Raji (cell line): ENCODE measurements around the gene KIAA1671.

ENCODE experiments used
- POLR2A ChIP-seq: IDR thresholded peaks from 2 replicates; pipeline ENCODE4 v1.6.1; 2011; ENCODE audit warnings: low read depth, low read length, control low read depth; ENCODE audit not compliant: insufficient read depth

The KIAA1671 gene

DNA sequence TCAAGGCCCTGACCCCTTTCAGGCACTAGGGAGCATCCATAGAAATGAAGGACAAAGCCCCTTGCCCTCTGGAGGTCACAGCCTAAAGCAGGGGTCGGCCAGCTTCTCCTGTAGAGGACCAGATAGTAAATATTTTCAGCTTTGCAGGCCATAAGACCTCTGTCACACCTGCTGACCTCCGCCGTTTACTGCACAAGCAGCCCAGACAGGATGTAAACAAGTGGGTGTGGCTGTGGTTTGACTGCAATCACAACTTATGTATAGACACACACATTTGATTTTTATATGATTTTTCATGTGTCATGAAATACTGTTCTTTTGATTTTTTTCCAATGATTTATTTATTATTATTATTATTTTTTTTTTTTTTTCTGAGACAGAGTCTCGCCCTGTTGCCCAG is 34.3 kb downstream of the KIAA1671 start:
- no peak for TF ChIP-seq POLR2A

DNA sequence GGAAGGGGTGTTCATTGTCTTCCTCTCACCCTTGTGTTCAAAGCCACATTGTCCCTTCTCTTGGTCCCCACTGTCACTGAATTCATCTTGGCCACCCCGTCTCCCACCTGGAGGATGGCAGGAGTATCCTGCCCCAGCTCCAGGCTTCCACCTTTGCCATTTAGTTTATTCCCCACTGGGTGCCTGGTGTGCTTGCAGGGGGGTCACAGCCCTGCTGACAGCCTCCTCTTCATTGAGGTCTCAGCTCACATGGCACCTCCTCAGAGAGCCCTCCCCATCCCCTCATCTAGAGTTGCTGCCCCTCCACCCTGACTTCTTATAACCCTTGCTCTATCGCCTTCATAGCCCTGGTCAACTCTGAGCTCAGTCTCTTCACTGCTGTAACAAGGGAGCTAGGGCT is 36.6 kb downstream of the KIAA1671 start:
- TF ChIP-seq POLR2A, result no peak

DNA sequence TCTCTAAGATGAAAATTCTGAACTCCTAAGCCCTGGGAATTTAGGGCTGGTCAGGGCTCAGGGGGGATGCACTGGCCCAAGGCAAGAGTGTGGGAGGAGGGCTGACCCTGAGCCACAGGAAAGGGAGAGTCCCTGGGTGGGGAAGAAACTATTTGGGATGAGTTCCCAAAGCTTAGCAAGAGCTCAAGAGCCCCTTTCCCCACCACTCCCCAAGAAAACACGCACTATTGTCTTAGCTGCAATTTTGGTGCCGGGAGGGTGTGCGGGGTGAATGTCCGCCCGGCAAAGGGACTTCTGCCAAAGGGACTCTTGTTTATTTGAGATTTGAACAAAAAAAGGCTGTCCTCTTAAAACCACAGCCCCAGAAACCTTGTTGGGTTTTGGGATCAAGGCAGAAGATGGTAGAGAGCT is 37.0 kb downstream of the KIAA1671 start:
- TF ChIP-seq POLR2A, result no peak

DNA sequence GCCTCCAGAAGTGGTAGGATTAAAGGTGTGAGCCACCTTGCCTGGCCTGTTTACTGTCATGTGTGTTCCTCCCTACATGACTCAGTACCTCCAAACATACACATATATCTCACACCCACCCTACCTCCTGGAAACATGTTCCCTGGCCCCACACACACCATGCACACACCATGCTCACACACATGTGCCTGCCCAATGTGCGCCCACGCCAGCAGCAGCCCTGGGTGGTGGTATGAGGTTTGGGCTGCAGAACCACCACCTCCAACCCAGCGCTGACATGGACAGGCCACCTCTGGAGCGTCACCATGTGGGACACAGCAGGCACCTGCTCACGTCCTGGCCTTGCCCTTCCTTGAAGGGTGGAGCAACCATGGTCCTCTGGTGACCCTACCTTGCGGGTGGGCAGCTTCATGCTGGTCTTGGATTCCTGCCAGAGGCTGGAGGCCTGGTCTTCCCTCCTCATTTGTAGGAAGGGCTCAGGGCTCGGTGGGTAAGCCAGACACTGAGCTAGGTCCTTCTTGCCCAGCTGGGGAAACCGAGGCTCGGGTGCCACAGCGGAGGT is 37.9 kb downstream of the KIAA1671 start:
- TF ChIP-seq POLR2A, result no peak

DNA sequence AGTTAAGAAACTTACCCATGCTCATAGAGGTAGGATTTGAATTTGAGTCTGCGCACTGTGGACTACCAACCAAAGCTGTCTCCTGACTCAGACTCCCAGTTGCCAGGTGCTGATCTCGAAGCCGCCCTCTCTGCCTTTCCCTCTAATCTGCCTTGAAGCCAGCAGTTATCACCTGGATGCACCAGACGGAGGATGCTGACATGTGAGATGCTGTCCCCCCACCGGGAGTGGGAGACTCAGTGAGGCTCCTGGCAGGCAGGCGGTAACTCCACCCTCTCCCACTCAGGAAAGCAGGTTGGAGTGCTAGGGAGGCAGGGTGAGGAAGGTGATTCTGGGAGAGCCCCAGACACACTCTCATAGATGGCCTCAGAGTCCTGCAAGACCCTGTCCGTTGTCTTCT is 40.4 kb downstream of the KIAA1671 start:
- TF ChIP-seq POLR2A, result no peak

DNA sequence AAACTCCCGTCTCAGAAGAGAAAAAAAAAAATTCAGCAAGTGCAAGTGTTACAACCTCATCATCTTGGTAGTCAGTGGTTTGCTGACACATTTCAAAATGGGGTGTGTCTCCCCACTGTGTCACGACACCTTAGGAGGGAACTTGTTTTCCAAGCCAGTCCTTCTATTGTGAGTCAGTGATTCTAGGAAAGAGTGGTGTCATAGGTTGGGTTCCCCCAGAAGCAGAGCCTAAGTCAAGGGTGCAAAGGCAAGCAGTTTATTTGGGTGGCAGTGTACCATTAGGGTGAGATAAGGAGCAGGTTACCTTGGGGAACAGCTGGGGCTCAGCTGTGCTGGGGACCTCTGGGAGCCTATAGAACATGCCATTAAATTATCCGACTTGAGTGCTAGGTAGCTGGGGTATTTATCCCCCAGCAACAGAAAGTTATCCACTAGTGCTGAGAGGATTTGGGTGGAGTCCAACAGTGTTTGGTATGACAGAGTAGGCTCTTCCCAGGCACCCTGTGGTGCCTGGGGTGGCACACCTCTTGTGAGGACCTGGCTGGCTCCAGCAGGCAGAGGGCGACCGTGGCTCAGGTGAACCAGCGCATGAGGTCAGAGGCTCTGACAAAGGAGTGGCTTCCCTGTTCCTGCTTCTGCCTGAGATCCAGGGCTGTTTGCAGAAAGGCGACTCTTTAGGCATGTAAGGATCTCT is 41.7 kb downstream of the KIAA1671 start:
- no peak for TF ChIP-seq POLR2A

DNA sequence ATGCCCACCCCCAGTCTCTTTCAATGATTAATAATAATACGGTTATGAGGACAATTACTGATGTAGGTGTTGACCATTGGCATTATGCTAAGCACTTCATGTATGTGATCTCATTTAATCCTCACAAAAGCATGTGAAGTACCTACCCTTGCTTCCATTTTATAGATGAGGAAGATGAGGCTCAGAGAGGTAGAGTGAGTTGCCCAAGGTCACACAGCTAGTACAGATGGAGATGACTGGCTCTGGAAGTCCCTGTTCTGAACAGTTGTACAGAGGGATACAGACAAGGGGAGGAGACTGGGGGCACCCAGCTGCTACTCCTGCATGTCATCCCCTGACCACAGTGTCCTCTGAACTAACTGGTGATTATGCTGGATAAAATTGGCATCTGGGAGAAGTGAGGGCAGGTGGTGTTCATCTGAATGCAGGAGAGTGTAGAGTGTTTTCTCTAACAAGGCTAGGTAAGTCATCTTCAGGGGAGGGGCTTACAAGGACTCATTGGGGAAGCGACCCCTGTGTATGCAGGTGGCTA is 43.2 kb downstream of the KIAA1671 start:
- no peak for TF ChIP-seq POLR2A

DNA sequence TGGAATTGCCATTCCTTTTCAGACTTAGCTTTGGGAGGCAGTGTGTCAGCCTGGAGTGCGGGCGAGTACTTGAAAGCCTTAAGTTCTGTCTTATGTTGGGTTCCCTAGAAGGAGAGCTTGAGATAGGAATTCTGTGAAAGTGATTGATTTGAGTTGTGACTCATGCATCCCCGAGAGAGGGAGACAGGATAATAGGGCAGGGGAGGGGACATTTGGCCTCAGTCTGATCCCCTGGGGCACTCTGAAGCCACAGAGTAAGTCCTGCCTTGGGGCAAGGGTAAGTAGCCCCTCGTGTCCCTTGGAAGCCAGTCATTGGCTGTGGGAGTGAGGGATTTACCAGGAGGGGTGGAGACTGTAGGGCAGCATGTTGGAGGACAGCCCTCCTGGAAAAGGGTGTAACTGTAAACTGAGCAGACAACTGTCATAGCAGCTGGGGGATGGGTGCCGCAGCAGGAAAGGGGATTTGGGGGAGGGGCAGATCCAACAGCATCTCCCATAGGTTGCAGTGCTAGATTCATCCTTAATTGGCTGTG is 44.0 kb downstream of the KIAA1671 start:
- TF ChIP-seq POLR2A, result no peak

DNA sequence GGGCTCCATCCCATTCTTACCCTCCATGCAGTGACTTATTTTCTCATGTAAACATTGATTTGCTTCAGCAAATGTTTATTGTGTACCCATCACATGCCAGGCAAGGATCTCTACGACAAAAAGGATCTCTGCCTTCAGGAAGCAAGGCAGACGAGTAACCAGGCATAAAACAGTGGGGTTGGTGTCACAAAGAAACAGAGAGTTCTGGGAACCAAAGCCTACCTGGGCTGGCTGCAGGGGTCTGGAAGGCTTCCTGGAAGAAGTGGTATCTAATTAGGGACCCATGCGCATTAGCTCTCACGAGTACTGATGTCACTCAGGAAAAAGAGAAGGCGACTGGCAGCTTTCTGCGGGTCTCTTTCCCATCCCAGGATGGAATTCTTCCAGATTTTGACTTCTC is 44.5 kb downstream of the KIAA1671 start:
- no peak for TF ChIP-seq POLR2A

DNA sequence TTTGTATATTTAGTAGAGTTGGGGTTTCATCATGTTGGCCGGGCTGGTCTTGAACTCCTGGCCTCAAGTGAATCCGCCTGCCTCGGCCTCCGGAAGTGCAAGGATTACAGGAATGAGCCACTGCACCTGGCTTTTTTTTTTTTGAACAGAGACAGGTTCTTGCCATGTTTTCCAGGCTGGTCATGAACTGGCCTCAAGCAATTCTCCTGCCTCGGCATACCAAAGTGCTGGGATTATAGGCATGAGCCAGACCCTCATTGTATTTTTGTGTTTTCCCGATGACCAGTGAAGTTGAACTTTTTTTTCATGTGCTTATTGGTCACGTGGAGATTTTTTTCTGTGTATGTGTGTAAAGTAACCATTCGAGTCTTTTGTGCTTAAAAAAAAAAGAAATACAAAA is 48.2 kb downstream of the KIAA1671 start:
- TF ChIP-seq POLR2A, result no peak

DNA sequence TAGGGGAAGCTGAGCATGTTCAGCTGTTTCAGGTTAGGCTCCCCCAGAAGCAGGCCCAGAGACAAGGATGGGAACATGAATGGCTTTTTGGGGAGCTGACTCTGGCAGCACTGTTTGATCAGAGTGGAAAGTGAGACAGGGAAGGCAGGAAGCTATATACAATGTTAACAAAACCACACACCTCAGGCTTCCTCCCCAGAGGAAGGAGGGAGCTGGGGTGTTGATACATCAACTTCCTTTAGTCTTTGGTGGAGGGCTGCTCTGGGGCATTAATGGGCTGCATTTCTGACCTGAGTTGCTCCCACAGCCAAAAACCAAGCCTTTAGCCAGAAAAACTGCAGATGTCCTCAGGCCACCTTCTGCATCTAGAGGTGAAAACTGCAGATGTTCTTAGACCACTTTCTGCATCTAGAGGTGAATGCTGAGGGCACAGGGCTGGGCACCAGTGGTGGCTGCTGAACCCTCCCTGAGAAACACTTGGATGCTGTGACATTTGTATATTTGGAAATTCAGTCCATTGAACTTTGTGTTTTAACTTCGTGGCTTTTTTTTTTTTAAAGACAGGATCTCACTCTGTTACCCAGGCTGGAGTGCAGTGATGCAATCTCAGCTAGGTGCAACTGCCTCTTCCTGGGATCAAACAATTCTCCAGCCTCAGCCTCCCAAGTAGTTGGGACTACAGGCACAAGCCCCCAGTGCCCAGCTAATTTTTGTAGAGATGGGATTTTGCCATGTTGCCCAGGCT is 49.9 kb downstream of the KIAA1671 start:
- no peak for TF ChIP-seq POLR2A

DNA sequence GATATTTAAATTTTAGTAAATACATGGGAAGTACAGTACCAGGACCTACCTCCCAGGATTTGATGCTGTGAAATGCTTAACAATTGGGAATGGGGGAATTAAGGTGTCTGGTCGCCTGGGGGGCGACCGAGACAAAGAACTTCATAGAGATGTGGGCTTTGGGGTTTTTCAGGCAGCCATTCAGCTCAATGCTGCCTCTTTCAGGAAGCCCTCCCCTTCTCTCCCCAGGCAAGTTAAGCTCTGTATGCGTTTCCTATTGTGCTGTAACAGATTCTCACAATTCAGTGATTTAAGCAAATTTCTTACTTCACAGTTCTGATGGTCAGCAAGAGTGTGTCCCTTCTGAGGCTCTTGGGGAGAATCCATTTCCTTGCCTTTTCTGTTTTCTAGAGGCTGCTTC is 53.8 kb downstream of the KIAA1671 start:
- no peak for TF ChIP-seq POLR2A

DNA sequence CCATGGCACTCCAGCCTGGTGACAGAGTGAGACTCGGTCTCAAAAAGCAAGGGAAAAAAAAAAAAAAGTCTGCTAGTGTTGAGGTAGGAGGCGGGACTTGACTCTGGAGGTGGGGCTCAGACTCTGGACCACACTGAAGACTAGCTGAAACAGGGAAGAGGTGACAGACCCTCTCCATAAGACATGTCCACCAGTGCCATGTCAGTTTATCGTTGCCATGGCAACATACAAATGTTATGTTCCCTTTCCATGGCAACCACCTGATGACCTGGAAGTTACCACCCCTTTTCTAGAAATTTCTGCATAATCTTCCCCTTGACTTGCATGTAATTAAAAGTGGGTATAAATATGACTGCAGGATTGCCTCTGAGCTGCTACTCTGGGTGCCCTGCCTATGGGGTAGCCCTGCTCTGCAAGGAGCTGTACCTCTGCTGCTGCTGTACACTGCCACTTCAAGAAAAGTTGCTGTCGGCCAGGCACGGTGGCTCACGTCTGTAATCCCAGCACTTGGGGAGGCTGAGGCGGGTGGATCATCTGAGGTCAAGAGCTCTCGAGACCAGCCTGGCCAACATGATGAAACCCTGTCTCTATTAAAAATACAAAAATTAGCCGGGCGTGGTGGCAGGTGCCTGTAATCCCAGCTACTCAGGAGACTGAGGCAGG is 55.1 kb downstream of the KIAA1671 start:
- TF ChIP-seq POLR2A, result no peak

DNA sequence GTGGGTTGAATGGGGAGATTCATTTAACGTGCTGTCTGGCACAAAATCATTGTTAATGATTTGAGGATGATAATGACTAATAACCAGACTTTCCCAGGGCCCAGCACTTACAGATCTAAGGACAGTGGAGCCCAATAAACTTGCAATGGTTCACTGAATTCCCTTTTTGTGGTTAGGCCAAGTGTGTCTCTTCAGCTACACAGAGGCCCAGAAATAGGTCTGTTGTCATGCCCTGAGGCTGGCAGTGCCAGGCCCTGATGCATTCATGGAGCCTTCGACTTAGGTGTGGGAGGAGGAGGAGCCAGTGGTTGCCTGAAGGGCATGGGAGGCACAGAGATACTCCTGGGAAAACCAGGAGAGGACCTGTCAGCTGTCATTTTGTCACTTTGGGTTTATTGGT is 56.1 kb downstream of the KIAA1671 start:
- no peak for TF ChIP-seq POLR2A

DNA sequence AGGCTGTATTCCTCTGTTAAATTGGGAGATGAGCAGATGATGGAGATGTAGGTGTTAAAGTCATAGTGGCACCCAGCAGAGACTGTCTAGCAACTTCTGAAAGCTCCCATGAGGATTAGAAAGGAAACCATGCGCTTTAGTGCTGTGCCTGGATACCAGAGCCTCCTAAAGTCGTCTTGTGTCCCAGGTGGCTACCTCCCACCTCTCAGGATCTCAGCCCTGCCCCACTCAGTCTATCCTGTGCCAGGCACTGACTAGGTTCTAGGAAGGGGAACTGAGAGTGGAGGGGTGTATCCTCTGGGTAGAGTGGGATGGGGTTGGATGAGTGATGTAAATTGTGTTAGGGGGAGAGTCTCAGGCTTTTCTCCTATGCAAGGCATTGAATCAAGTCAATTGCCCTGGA is 60.2 kb downstream of the KIAA1671 start:
- no peak for TF ChIP-seq POLR2A
